HepG2 (cell line): ENCODE results near the gene PLEKHG5. TPM values are rescaled to one million over a fixed set of nuclear protein-coding genes. Genes with fewer than 3 reads are reported as not detected.

Source experiments
- BCL3 ChIP-seq: sonication (generic); formaldehyde crosslinking; IDR thresholded peaks from 2 replicates; pipeline ENCODE4 v1.5.1; 2020; ENCODE audit warnings: mild to moderate bottlenecking, missing genetic modification reagents, moderate library complexity
- FOXA1 ChIP-seq, 2 experiments: fragments of 450-650 bp in 1 of 2; sonication (generic) in 1 of 2; formaldehyde crosslinking in 1 of 2; IDR thresholded peaks; 2 replicates each; pipeline versions ENCODE4 v1.4.0 to v1.6.1; 2016 to 2020; ENCODE audit warnings: missing genetic modification reagents in 1 of 2
- GATAD1 ChIP-seq: IDR thresholded peaks from 2 replicates; pipeline ENCODE4 v1.6.1; 2016; ENCODE audit warnings: missing genetic modification reagents, missing compliant biosample characterization
- KLF6 ChIP-seq: IDR thresholded peaks from 2 replicates; pipeline ENCODE4 v1.8.0; 2016; ENCODE audit warnings: missing biosample characterization, missing genetic modification reagents
- KLF9 ChIP-seq: IDR thresholded peaks from 2 replicates; pipeline ENCODE4 v1.6.1; 2016; ENCODE audit warnings: low read depth
- PHF8 ChIP-seq: sonication (generic); formaldehyde crosslinking; IDR thresholded peaks from 2 replicates; pipeline ENCODE4 v1.5.0; 2020; ENCODE audit warnings: missing genetic modification reagents
- SALL1 ChIP-seq: sonication (generic); formaldehyde crosslinking; IDR thresholded peaks from 2 replicates; pipeline ENCODE4 v1.8.0; 2022; ENCODE audit warnings: mild to moderate bottlenecking, missing genetic modification reagents
- ZC3H4 ChIP-seq: sonication (generic); formaldehyde crosslinking; IDR thresholded peaks from 2 replicates; pipeline ENCODE4 v1.4.0; 2020; ENCODE audit warnings: missing genetic modification reagents, borderline replicate concordance
- ZMAT3 ChIP-seq: sonication (generic); formaldehyde crosslinking; conservative IDR thresholded peaks from 2 replicates; pipeline ENCODE4 v1.7.0; 2021; ENCODE audit warnings: missing genetic modification reagents
- ZNF263 ChIP-seq: sonication (generic); formaldehyde crosslinking; IDR thresholded peaks from 2 replicates; pipeline ENCODE4 v1.4.0; 2020; ENCODE audit warnings: missing genetic modification reagents
- ZNF543 ChIP-seq: sonication (generic); formaldehyde crosslinking; IDR thresholded peaks from 2 replicates; pipeline ENCODE4 v1.4.0; 2020; ENCODE audit warnings: mild to moderate bottlenecking, missing genetic modification reagents
- ZNF567 ChIP-seq: sonication (generic); formaldehyde crosslinking; IDR thresholded peaks from 2 replicates; pipeline ENCODE4 v1.8.1; 2023; ENCODE audit warnings: mild to moderate bottlenecking, missing genetic modification reagents, borderline replicate concordance
- ZNF619 ChIP-seq: sonication (generic); formaldehyde crosslinking; IDR thresholded peaks from 2 replicates; pipeline ENCODE4 v1.4.0; 2020; ENCODE audit warnings: mild to moderate bottlenecking, missing genetic modification reagents
- ZNF646 ChIP-seq: sonication (generic); formaldehyde crosslinking; IDR thresholded peaks from 2 replicates; pipeline ENCODE4 v1.9.0; 2021; ENCODE audit warnings: mild to moderate bottlenecking, missing genetic modification reagents
- ZNF687 ChIP-seq: sonication (generic); formaldehyde crosslinking; IDR thresholded peaks from 2 replicates; pipeline ENCODE4 v1.5.1; 2020; ENCODE audit warnings: mild to moderate bottlenecking, missing genetic modification reagents, moderate library complexity
- ZNF784 ChIP-seq: sonication (generic); formaldehyde crosslinking; IDR thresholded peaks from 2 replicates; pipeline ENCODE4 v1.5.1; 2020; ENCODE audit warnings: missing genetic modification reagents, mild to moderate bottlenecking, borderline replicate concordance
- polyA plus RNA-seq, 8 experiments: library from polyadenylated mRNA; depleted of rRNA in 3 of 8; stranded (reverse) in 7 of 8; unstranded in 1 of 8; fragments of >200 nt; fragmentation: Illumina TruSeq in 4 of 8; extraction: Trizol in 4 of 8; gene quantifications; 2 replicates each; pipeline versions ENCODE4 v1.2.1 to v1.2.3, GENCODE V29; 2011 to 2016; ENCODE audit warnings: low read depth in 4 of 8, missing spikeins in 1 of 8, mixed read lengths in 1 of 8; ENCODE audit not compliant: insufficient read depth in 1 of 8
- total RNA-seq, 5 experiments: library from RNA; depleted of rRNA; stranded (reverse); fragments of >200 nt; fragmentation: Illumina TruSeq; extraction: Trizol; gene quantifications; 2 replicates each; pipeline ENCODE4 v1.2.3, GENCODE V29; 2016; ENCODE audit warnings: low read depth in 1 of 5

PLEKHG5 gene
- total and polyA plus RNA-seq, 2 of the 13 experiments (the other 11 are each of a cell fraction or from before 2014, with no cell fraction given): 1.9 to 3.5 TPM

- TF ChIP-seq BCL3: 0 out of 2 replicates have a peak, but pooled peaks have one; percentile 18
- TF ChIP-seq KLF9: 0 out of 2 replicates have a peak, but pooled peaks have one; percentile 21
- peak; percentile 14; the same call in 1 of the 2 replicates for TF ChIP-seq PHF8
- TF ChIP-seq FOXA1 (IDR thresholded peaks at IDR 0.05): 0 out of 2 replicates have a peak, but pooled peaks have one; percentile 5
- peak; percentile 85 for TF ChIP-seq FOXA1 (CRISPR knock-in tag; IDR thresholded peaks at IDR 0.05)
- TF ChIP-seq ZNF567 (CRISPR knock-in tag): peak; percentile 87; the same call in 1 of the 2 replicates
- TF ChIP-seq ZNF784: peak; percentile 25; the same call in 1 of the 2 replicates
- 0 out of 2 replicates have a peak, but pooled peaks have one; percentile 61 for TF ChIP-seq ZNF543 (CRISPR knock-in tag)
- peak; percentile 74 for TF ChIP-seq ZNF646 (CRISPR knock-in tag)
- TF ChIP-seq ZNF619 (CRISPR knock-in tag): peak; percentile 62; the same call in 1 of the 2 replicates
- TF ChIP-seq GATAD1: peak; percentile 55; the same call in 1 of the 2 replicates
- peak; percentile 63 for TF ChIP-seq ZNF687 (CRISPR knock-in tag)
- peak; percentile 36; the same call in 1 of the 2 replicates for TF ChIP-seq ZMAT3
- TF ChIP-seq SALL1: peak; percentile 62
- TF ChIP-seq ZC3H4 (CRISPR knock-in tag): no peak
- TF ChIP-seq ZNF263: 0 out of 2 replicates have a peak, but pooled peaks have one; percentile 74
- no peak for TF ChIP-seq KLF6 (CRISPR knock-in tag)
Observed at GRCh38 chr1:6445062-6445763, 46.3 kb downstream of the PLEKHG5 start (continued).
